ENCODE data around the gene ZNF442.
"Not testable (repeated sequence)": the region's sequence is repeated elsewhere in the genome, so short reads cannot be mapped to it uniquely, and the experiment has no call there.

ZNF442 gene

GRCh38 chr19:12330340-12330739 lies 35.1 kb downstream of the ZNF442 start:
- no peak for DNase-seq (ENCODE audit: low read depth in 3 of 3)

- DNase-seq (ENCODE audit: low read depth in 3 of 3) = no peak
Measured at GRCh38 chr19:12325690-12326089, 39.8 kb downstream of the ZNF442 start.

- no peak for DNase-seq (ENCODE audit: low read depth in 3 of 3)
Measured at GRCh38 chr19:12318782-12319413, 46.6 kb downstream of the ZNF442 start.

- DNase-seq (ENCODE audit: low read depth in 3 of 3) = no peak
Measured at GRCh38 chr19:12314553-12314952, 50.9 kb downstream of the ZNF442 start.

- not testable (repeated sequence) for DNase-seq (ENCODE audit: low read depth in 3 of 3)
Measured at GRCh38 chr19:12308891-12309290, 56.6 kb downstream of the ZNF442 start.
